IMR-90 (cell line): ENCODE results near the gene HIVEP1. TPM values are rescaled to one million over a fixed set of nuclear protein-coding genes. Genes with fewer than 3 reads are reported as not detected.

Experiments
- ATAC-seq: fragments of 200-7000 bp; cut with Tn5 transposase; 2 replicates; pipeline ENCODE4 v1.9.1; 2020; ENCODE audit warnings: low read depth, mild to moderate bottlenecking, moderate library complexity
- BruUV-seq: library from RNA; stranded (reverse); fragments of 400-500 nt; replicated peaks from 2 replicates; lab custom pipeline; 2021; lab: Mats Ljungman, UMichigan
- CTCF ChIA-PET: fragments of 300-600 bp; formaldehyde crosslinking; extraction: SDS; loops from one replicate; lab custom pipeline; 2021; ENCODE audit warnings: antibody characterized with exemption; lab: Yijun Ruan, JAX
- POLR2A ChIA-PET: fragments of 300-600 bp; sonication (Branson Sonifier 250); formaldehyde crosslinking; loops from one replicate; lab custom pipeline; 2022; ENCODE audit warnings: antibody characterized with exemption; ENCODE audit not compliant: unreplicated experiment; lab: Charles Lee
- DNase-seq: peaks from one replicate; pipeline ENCODE4 v3.0.0; 2013
- H2AFZ ChIP-seq: replicated peaks from 2 replicates; pipeline ENCODE3; 2013; ENCODE audit warnings: low read length, mild to moderate bottlenecking; ENCODE audit not compliant: poor library complexity
- H2AK5ac ChIP-seq: 2 replicates; pipeline ENCODE4 v1.6.1; 2013; ENCODE audit warnings: low read depth, low read length, inconsistent platforms
- H2AK9ac ChIP-seq: replicated peaks from 2 replicates; pipeline ENCODE3; 2013; ENCODE audit warnings: mild to moderate bottlenecking, low read depth, low read length, moderate library complexity; ENCODE audit not compliant: poor library complexity
- H2BK120ac ChIP-seq: 2 replicates; pipeline ENCODE4 v1.6.1; 2013; ENCODE audit warnings: low read depth, low read length, inconsistent platforms
- H2BK15ac ChIP-seq: 3 replicates; pipeline ENCODE4 v1.6.1; 2013; ENCODE audit warnings: low read depth, low read length, inconsistent platforms
- H2BK20ac ChIP-seq: 2 replicates; pipeline ENCODE4 v1.6.1; 2013; ENCODE audit warnings: low read depth, mild to moderate bottlenecking, inconsistent platforms, low read length, moderate library complexity
- H2BK5ac ChIP-seq: 2 replicates; pipeline ENCODE4 v1.6.1; 2013; ENCODE audit warnings: mild to moderate bottlenecking, low read depth, low read length, inconsistent platforms; ENCODE audit not compliant: poor library complexity, severe bottlenecking
- H3K14ac ChIP-seq: replicated peaks from 2 replicates; pipeline ENCODE4 v1.6.1; 2013; ENCODE audit warnings: low read depth, low read length, inconsistent platforms
- H3K18ac ChIP-seq: 2 replicates; pipeline ENCODE4 v1.6.1; 2013; ENCODE audit warnings: low read depth, low read length, control low read depth
- H3K23ac ChIP-seq: 2 replicates; pipeline ENCODE4 v1.6.1; 2013; ENCODE audit warnings: low read depth, low read length, inconsistent platforms
- H3K27ac ChIP-seq: 2 replicates; pipeline ENCODE4 v1.5.1; 2013; ENCODE audit warnings: mild to moderate bottlenecking, control low read depth, low read length; ENCODE audit not compliant: insufficient read depth
- H3K27me3 ChIP-seq: 2 replicates; pipeline ENCODE4 v1.6.1; 2013; ENCODE audit warnings: low read length; ENCODE audit not compliant: control insufficient read depth, insufficient read depth
- H3K36me3 ChIP-seq: 2 replicates; pipeline ENCODE4 v1.6.1; 2013; ENCODE audit warnings: low read length, mixed read lengths; ENCODE audit not compliant: control insufficient read depth, insufficient read depth
- H3K4ac ChIP-seq: 2 replicates; pipeline ENCODE4 v1.6.1; 2013; ENCODE audit warnings: low read depth, low read length, inconsistent platforms
- H3K4me1 ChIP-seq: 2 replicates; pipeline ENCODE4 v1.6.1; 2013; ENCODE audit warnings: low read length, mixed read lengths; ENCODE audit not compliant: control insufficient read depth, insufficient read depth
- H3K4me2 ChIP-seq: 2 replicates; pipeline ENCODE4 v1.6.1; 2013; ENCODE audit warnings: low read depth, mild to moderate bottlenecking, control low read depth, low read length, moderate library complexity
- H3K4me3 ChIP-seq: 2 replicates; pipeline ENCODE4 v1.5.1; 2013; ENCODE audit warnings: low read depth, mild to moderate bottlenecking, control low read depth, low read length, moderate library complexity; ENCODE audit not compliant: insufficient read depth
- H3K56ac ChIP-seq: 2 replicates; pipeline ENCODE4 v1.6.1; 2013; ENCODE audit warnings: low read length, inconsistent platforms; ENCODE audit not compliant: insufficient read depth; ENCODE audit errors: extremely low read depth
- H3K79me1 ChIP-seq, 2 experiments: 2 replicates each; pipeline ENCODE4 v1.6.1; 2013; ENCODE audit warnings: low read length in 2 of 2, inconsistent platforms in 1 of 2, low read depth in 1 of 2
- H3K9ac ChIP-seq: 2 replicates; pipeline ENCODE4 v1.6.1; 2013; ENCODE audit warnings: low read depth, low read length, control low read depth
- H3K9me1 ChIP-seq: 2 replicates; pipeline ENCODE4 v1.6.1; 2013; ENCODE audit warnings: low read length, inconsistent platforms; ENCODE audit not compliant: insufficient read depth
- H3K9me3 ChIP-seq: 2 replicates; pipeline ENCODE4 v1.6.1; 2013; ENCODE audit warnings: low read length; ENCODE audit not compliant: control insufficient read depth, insufficient read depth
- H4K20me1 ChIP-seq: 2 replicates; pipeline ENCODE4 v1.6.1; 2013; ENCODE audit warnings: low read length, inconsistent platforms; ENCODE audit not compliant: insufficient read depth
- H4K5ac ChIP-seq: 2 replicates; pipeline ENCODE4 v1.6.1; 2013; ENCODE audit warnings: mild to moderate bottlenecking, low read depth, low read length, control low read depth
- H4K8ac ChIP-seq, 2 experiments: 2 replicates each; pipeline ENCODE4 v1.6.1; 2013; ENCODE audit warnings: low read depth in 2 of 2, low read length in 2 of 2, control low read depth in 1 of 2, inconsistent platforms in 1 of 2
- H4K91ac ChIP-seq: 2 replicates; pipeline ENCODE4 v1.6.1; 2013; ENCODE audit warnings: low read depth, low read length, inconsistent platforms; ENCODE audit not compliant: insufficient read depth
- BHLHE40 ChIP-seq: fragments of 150-350 bp; IDR thresholded peaks from 2 replicates; pipeline ENCODE4 v1.6.1; 2016; ENCODE audit warnings: mild to moderate bottlenecking, low read depth, low read length
- CEBPB ChIP-seq: IDR thresholded peaks from 2 replicates; pipeline ENCODE4 v1.6.1; 2012; ENCODE audit warnings: low read depth, low read length, improper control_type of control experiment
- CHD1 ChIP-seq: IDR thresholded peaks from 2 replicates; pipeline ENCODE4 v1.6.1; 2012; ENCODE audit warnings: low read depth, low read length, improper control_type of control experiment
- FOS ChIP-seq: fragments of 150-350 bp; IDR thresholded peaks from 2 replicates; pipeline ENCODE4 v1.6.1; 2016; ENCODE audit warnings: low read depth, low read length
- MAFK ChIP-seq: IDR thresholded peaks from 2 replicates; pipeline ENCODE4 v1.6.1; 2012; ENCODE audit warnings: low read depth, low read length, improper control_type of control experiment
- MAZ ChIP-seq: IDR thresholded peaks from 2 replicates; pipeline ENCODE4 v1.6.1; 2012; ENCODE audit warnings: low read depth, mild to moderate bottlenecking, low read length, improper control_type of control experiment, moderate library complexity, borderline replicate concordance
- MXI1 ChIP-seq: IDR thresholded peaks from 2 replicates; pipeline ENCODE4 v1.6.1; 2012; ENCODE audit warnings: low read depth, mild to moderate bottlenecking, low read length, moderate library complexity, borderline replicate concordance
- POLR2A ChIP-seq: IDR thresholded peaks from 2 replicates; pipeline ENCODE4 v1.6.1; 2012; ENCODE audit warnings: mild to moderate bottlenecking, low read depth, low read length
- RAD21 ChIP-seq: IDR thresholded peaks from 2 replicates; pipeline ENCODE4 v1.6.1; 2012; ENCODE audit warnings: low read length, improper control_type of control experiment
- RCOR1 ChIP-seq: IDR thresholded peaks from 2 replicates; pipeline ENCODE4 v1.6.1; 2012; ENCODE audit warnings: mild to moderate bottlenecking, low read length, improper control_type of control experiment; ENCODE audit not compliant: insufficient replicate concordance
- RFX5 ChIP-seq: IDR thresholded peaks from 2 replicates; pipeline ENCODE4 v1.8.0; 2012; ENCODE audit warnings: low read depth, mild to moderate bottlenecking, low read length, moderate library complexity
- SMC3 ChIP-seq: fragments of 150-350 bp; IDR thresholded peaks from 2 replicates; pipeline ENCODE4 v1.6.1; 2016; ENCODE audit warnings: low read depth, mild to moderate bottlenecking, antibody characterized with exemption, low read length, moderate library complexity
- WGBS, 2 experiments: methylation state at CpG; one replicate each; pipeline versions ENCODE4 v1.1.5 to v1.1.7; 2013; ENCODE audit warnings: missing lambda C conversion rate in 2 of 2; ENCODE audit not compliant: insufficient read length in 1 of 2; ENCODE audit errors: extremely low coverage in 2 of 2; 5-methylcytosine and 5-hydroxymethylcytosine counted together
- dilution Hi-C: fragments of 300-500 bp; cut with HindIII; formaldehyde crosslinking; loops from one replicate; pipeline ENCODE4 v1.14.3; 2018; ENCODE audit warnings: low sequenced_read_pairs; ENCODE audit not compliant: unreplicated experiment
- in situ Hi-C: fragments of 300-500 bp; cut with MboI; formaldehyde crosslinking; loops from 3 replicates; pipeline ENCODE4 v1.14.3; 2019; ENCODE audit warnings: low sequenced_read_pairs, inconsistent platforms, mixed read lengths
- intact Hi-C: fragments of 100-400 bp; cut with micrococcal nuclease; formaldehyde crosslinking; loops from 2 replicates; pipeline ENCODE4 v1.10.0; 2022
- polyA plus RNA-seq, 3 experiments: library from polyadenylated mRNA; depleted of rRNA; stranded (reverse); fragments of >200 nt; gene quantifications; 2 replicates each; pipeline ENCODE4 v1.2.3, GENCODE V29; 2012; ENCODE audit warnings: low replicate concordance in 1 of 3
- total RNA-seq: library from RNA; depleted of rRNA; stranded (reverse); fragments of >200 nt; gene quantifications from 2 replicates; pipeline ENCODE4 v1.2.3, GENCODE V29; 2012
- TF ChIP-seq, protein P1 (sequence below): fragments of 150-350 bp; IDR thresholded peaks from 2 replicates; pipeline ENCODE4 v1.6.1; 2016; ENCODE audit warnings: low read depth, mild to moderate bottlenecking, low read length, moderate library complexity, borderline replicate concordance
- TF ChIP-seq, protein P2 (sequence below): conservative IDR thresholded peaks from 2 replicates; pipeline ENCODE4 v1.5.1; 2012; ENCODE audit warnings: mild to moderate bottlenecking, low read depth, low read length, improper control_type of control experiment
- TF ChIP-seq, protein P3 (sequence below): fragments of 150-350 bp; IDR thresholded peaks from 2 replicates; pipeline ENCODE4 v1.6.1; 2017; ENCODE audit warnings: mild to moderate bottlenecking, antibody characterized with exemption, low read length, low read depth

The HIVEP1 gene
- total and polyA plus RNA-seq, 2 of the 4 experiments (the other 2 are of a cell fraction) = 13.0 to 17.2 TPM

DNA sequence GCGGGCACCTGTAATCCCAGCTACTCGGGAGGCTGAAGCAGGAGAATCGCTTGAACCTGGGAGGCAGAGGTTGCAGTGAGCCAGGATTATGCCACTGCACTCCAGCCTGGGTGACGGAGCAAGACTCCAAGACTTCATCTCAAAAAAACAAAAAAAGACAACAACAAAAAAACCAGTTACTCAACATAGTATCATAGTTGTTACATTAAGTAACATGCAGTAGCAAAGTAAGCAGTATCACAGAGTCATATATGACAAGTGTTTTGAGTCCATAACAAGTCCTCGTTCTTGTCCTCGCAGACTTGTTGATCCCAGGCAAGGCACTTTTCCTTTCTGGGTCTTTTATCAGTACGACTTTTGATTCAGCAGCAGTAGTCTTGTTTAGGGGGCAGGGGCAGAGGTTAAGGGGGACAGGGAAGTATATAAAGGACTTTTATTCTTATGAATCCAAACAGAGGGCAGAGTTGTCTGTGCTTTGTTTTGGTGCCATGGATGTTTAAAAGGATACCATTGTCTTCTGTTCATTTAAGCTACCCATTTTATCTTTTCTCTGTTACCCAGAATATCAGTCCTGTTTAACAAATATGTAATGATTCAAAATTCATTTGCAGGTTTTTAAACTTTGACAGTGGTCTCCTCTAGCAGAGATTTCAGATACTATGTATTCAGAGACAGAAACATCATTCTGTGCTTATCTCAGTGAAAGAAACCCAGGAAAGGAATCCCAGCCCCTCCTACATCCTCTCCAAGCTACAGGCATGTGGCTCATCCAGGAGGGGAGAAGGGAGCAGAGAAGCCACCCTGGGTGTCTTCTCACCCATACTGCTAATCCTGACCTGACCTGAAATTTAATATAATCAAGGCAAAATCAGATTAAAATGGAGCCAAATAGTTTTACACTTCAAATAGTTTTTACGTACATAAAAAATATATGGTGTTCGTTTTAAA lies 140.2 kb downstream of the HIVEP1 start:
- BruUV-seq = no TSS peak
- H3K9me3 ChIP-seq = no peaks in the 10 kb centered on the region
- no peaks in the 10 kb centered on the region; the same call in 1 of the 2 replicates for H3K36me3 ChIP-seq
- H4K8ac ChIP-seq = no peak overlapping the region
- H2BK120ac ChIP-seq = no peak overlapping the region
- no peak for TF ChIP-seq CEBPB
- TF ChIP-seq BHLHE40 = no peak
- no peak for TF ChIP-seq MXI1
- TF ChIP-seq MAZ = no peak
- no peak for TF ChIP-seq RCOR1
- TF ChIP-seq RFX5 = no peak
- no peak for TF ChIP-seq POLR2A
- TF ChIP-seq MAFK = no peak
- TF ChIP-seq SMC3 = no peak
- TF ChIP-seq, protein P1, sequence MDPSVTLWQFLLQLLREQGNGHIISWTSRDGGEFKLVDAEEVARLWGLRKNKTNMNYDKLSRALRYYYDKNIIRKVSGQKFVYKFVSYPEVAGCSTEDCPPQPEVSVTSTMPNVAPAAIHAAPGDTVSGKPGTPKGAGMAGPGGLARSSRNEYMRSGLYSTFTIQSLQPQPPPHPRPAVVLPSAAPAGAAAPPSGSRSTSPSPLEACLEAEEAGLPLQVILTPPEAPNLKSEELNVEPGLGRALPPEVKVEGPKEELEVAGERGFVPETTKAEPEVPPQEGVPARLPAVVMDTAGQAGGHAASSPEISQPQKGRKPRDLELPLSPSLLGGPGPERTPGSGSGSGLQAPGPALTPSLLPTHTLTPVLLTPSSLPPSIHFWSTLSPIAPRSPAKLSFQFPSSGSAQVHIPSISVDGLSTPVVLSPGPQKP = no peak
- TF ChIP-seq, protein P2, sequence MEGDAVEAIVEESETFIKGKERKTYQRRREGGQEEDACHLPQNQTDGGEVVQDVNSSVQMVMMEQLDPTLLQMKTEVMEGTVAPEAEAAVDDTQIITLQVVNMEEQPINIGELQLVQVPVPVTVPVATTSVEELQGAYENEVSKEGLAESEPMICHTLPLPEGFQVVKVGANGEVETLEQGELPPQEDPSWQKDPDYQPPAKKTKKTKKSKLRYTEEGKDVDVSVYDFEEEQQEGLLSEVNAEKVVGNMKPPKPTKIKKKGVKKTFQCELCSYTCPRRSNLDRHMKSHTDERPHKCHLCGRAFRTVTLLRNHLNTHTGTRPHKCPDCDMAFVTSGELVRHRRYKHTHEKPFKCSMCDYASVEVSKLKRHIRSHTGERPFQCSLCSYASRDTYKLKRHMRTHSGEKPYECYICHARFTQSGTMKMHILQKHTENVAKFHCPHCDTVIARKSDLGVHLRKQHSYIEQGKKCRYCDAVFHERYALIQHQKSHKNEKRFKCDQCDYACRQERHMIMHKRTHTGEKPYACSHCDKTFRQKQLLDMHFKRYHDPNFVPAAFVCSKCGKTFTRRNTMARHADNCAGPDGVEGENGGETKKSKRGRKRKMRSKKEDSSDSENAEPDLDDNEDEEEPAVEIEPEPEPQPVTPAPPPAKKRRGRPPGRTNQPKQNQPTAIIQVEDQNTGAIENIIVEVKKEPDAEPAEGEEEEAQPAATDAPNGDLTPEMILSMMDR = no peak
- TF ChIP-seq RAD21 = no peak
- no peak for TF ChIP-seq CHD1
- TF ChIP-seq, protein P3, sequence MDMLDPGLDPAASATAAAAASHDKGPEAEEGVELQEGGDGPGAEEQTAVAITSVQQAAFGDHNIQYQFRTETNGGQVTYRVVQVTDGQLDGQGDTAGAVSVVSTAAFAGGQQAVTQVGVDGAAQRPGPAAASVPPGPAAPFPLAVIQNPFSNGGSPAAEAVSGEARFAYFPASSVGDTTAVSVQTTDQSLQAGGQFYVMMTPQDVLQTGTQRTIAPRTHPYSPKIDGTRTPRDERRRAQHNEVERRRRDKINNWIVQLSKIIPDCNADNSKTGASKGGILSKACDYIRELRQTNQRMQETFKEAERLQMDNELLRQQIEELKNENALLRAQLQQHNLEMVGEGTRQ = no peak
- no peak for TF ChIP-seq FOS
- in situ Hi-C loops (no loop called here), dilution Hi-C loops (no loop called here), intact Hi-C loops (no loop called here)
- no peak overlapping the region for H2AFZ ChIP-seq
- no peak overlapping the region for H3K9ac ChIP-seq
- no CpG with 5 or more reads among the region's 9 CpGs for WGBS, 2 experiments
- peaks cover 12% of the 10 kb centered on the region for H3K4me1 ChIP-seq
- no peak overlapping the region for H3K27ac ChIP-seq
- no peak overlapping the region for H4K91ac ChIP-seq
- H4K20me1 ChIP-seq = no peaks in the 10 kb centered on the region
- H2AK5ac ChIP-seq = no peak overlapping the region
- no peak overlapping the region for H2BK20ac ChIP-seq
- POLR2A ChIA-PET = no interaction called here
- no peak for ATAC-seq
- H3K4me3 ChIP-seq = no peak overlapping the region
- no peak overlapping the region for H2BK5ac ChIP-seq
- H2BK15ac ChIP-seq = no peak overlapping the region
- no peak overlapping the region for H3K4ac ChIP-seq
- no peak overlapping the region for H3K18ac ChIP-seq
- H3K4me2 ChIP-seq = no peak overlapping the region
- peaks cover 9% of the 10 kb centered on the region for H3K9me1 ChIP-seq
- no peak overlapping the region for H2AK9ac ChIP-seq
- H3K14ac ChIP-seq = no peak overlapping the region
- CTCF ChIA-PET = no interaction called here
- no peak overlapping the region for H4K5ac ChIP-seq
- H3K56ac ChIP-seq = no peak overlapping the region
- no peaks in the 10 kb centered on the region for H3K27me3 ChIP-seq
- DNase-seq = no peak
- H3K79me1 ChIP-seq = peaks cover 3 to 20% of the 10 kb centered on the region in 2 experiments; a peak in 3 of 4 replicates
- H3K23ac ChIP-seq = no peak overlapping the region
